SHP77 treated with DMSO at 0.1 percent for 48 hours (cell line): ENCODE measurements around the gene NLGN4X.

ENCODE experiments used
- DNase-seq: peaks from one replicate; lab custom pipeline; 2025; lab: John Stamatoyannopoulos, UW

The NLGN4X gene

GRCh38 chrX:6228720-6229119, at the start of gene NLGN4X:
NLGN4X (minus strand) TSS chrX:6228867; CDS start chrX:6151466, 77,401 bp downstream.
- peak; percentile 29 for DNase-seq

GRCh38 chrX:6266041-6266440, 37.4 kb upstream of the NLGN4X start:
- no peak for DNase-seq

DNA sequence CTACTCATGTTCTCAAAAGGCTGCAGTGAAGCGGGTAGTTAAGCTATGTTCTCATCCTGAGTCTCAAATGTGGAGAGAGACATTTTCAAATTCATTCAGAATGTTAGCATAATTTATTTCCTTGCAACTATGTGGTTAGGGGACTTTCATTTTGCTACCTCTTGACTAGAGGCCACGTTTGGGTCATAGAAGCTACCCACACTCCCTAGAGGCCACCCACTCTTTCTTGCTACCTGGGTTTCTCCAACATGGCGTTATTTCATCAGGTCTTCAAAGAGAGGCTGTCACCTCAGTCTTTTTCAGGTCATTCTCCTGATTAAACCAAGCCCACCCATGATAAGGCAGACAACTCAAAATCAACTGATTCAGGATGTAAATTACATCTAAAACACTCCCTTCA, 34.3 kb upstream of the NLGN4X start:
- no peak for DNase-seq

- DNase-seq, result no peak
Observed at GRCh38 chrX:6257025-6257424, 28.4 kb upstream of the NLGN4X start.

GRCh38 chrX:6244666-6245065, 16.0 kb upstream of the NLGN4X start:
- DNase-seq, result no peak

DNA sequence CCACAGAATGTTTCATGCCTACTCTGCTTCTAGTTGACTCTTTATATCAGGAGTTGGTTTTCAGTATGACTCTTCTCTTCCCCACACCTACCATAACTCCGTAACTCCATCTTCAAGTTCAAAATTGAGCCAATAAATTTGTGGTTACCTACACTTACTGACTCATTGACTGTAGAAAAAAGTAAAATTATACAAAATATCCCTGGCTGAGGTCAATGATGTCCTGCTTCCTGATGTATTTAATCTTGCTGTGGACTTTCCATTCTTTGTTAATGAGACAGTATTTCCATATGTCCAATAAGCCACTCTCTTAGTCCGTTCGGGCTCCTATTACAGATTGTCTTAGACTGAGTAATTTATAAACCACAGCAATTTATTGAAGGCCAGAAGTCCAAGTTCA, 9.9 kb upstream of the NLGN4X start:
- DNase-seq, result no peak

DNA sequence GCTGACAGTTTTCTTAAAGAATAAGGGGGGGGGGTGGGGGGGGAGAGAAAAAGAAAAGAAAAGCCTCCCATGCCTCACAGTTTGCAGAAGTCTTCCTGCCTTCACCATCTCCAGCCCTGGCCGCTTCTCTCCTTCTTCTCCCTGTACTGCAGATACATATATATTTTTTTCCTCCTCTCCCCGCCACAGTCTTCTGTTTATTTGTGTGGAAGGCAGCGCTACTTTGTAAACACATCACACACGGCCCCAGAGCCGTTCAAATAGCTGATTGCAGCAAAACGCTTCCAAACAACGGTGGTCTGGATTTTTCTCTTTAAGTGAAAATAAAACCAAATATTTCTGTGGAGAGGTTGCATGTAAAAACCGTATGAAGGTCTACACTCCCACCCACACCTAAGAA, 732 bp downstream of the NLGN4X start:
- no peak for DNase-seq

GRCh38 chrX:6227453-6227835, 1.2 kb downstream of the NLGN4X start:
- DNase-seq, result no peak

- no peak for DNase-seq
Observed at GRCh38 chrX:6226596-6227452, 1.8 kb downstream of the NLGN4X start.

DNA sequence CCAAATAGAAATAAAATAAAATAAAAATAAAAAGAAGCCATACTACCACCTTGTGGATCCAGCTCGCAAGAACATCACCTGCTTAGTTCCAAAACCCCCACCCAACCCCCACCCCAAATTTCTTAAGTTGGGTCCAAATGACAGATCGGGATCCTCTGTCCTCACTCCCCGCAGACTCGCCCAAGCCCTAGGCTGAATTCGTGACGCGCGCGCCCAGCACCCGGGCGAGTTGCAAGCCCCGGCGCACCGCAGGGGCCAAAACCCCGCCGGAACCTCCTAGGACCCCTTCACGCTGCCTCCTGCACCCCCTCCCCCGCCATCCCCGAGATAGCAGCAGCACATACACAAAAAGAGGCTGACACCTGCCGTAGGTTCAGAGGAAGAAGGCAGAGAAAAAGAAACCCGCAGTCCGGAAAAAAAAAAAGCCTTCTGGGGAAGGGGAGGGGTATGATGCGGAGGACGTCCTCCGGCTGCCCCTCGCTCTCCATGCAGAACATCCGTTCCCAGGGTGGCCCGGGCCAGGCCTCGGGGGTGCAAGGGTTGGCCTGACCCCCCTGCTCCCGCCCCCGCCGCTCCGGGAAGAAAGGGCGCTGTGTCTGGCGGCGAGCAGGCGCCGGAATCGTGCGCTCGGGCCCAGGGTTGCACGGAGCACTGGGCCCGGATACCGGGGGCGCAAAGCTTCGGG, 2.6 kb downstream of the NLGN4X start:
- DNase-seq, result no peak

GRCh38 chrX:6225288-6225910, 3.3 kb downstream of the NLGN4X start:
- no peak for DNase-seq

DNA sequence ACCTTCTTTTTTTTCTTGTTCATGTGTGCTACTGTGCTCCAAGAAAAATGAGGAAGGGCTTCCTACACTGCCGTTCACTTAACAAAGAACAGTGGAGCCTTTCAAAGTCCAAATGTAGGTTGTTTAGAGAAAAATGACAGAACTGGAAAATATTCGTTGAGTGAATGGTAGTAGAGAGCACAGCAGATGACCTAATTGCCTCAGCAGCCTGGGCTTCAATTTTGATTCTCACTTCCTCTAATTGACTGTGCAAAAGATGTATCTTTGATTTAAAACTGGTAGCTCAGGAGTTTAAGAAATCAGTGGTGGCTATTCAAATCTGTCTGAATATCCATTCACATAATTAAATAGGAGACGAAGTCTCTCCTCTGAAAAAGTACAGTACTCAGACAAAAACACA, 5.2 kb downstream of the NLGN4X start:
- no peak for DNase-seq

DNA sequence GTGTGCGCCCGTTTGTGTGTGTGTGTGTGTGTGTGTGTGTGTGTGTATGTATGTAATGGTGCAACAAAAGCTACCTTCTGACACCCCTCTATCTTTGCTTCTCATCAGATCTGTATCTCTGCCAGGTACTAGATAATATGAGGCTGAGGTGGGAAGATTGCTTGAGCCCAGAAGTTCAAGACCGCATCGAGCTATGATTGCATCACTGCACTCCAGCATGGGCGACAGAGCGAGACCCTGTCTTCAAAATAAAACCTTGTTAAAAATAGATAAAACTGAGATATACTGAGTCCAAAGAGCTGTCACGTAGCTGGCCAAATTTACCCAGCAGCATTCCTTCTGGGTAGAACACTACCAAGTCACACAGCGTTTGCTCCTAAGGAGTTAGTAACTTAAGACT, 18.4 kb downstream of the NLGN4X start:
- no peak for DNase-seq

DNA sequence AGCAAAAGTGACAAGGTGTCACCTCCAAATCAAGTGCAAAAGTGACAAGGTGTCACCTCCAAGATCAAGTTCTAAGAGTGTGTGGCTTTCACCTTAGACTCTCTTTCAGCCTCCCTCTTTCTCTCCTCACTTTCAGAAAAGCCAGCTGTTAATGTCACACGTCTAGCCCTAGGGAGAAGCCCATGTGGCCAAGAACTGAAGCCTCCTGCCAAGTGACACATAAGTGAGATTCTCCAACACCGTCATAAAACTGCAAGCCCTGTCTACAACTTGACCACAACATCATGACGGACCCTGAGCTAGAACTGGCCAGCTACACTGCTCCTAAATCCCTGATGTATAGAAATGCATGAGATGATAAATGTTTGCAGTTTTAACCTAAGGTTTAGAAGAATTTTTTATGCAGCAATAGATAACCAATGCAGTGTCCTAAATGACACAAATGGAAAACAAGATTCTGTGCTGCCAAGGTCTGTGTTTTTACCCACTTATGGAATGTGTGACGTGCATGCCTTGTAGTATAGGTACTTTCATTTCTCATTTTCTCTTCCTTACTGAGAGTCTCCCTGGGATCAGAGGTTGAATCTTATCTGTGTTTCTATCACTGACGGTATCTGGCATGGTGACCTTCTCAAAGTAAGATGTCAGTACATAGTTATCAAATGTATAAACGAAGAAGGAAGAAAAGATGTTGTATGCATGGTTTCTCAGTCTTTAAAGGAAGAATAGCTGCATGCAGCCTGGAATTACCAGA, 25.0 kb downstream of the NLGN4X start:
- DNase-seq, result no peak

GRCh38 chrX:6199486-6199885, 29.2 kb downstream of the NLGN4X start:
- DNase-seq, result no peak

- no peak for DNase-seq
Observed at GRCh38 chrX:6187256-6187655, 41.4 kb downstream of the NLGN4X start.

DNA sequence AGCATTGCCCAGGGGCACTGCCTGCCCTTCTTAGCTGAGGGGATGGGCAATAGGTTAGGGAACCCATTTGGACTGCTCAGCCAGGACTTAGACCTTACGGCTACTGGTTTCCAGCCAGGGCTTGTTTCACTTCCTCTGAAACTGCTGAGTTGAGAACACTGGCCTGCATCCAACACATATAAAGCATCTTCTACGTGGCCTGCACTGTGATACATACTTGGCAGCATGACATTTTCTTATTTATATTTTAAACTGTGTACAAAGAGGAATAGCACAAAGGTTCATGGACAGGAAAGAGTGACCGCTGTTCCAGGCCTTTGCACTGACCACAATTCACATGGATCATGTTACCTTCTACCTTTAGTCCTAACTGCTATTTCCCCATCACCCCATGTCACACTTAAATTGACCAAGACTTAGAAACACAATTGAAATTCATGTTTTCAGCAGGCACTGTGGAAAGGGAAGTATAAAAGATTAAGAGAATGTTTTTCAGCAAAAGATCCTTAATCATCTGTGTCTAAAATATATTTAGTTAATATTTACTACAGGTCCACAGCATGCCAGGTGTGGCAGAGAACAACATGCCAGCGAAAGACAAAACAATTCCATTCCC, 43.7 kb downstream of the NLGN4X start:
- no peak for DNase-seq

- DNase-seq, result no peak
Observed at GRCh38 chrX:6175914-6176313, 52.8 kb downstream of the NLGN4X start.

GRCh38 chrX:6170424-6170823, 58.2 kb downstream of the NLGN4X start:
- DNase-seq, result no peak

- DNase-seq, result no peak
Observed at GRCh38 chrX:6169407-6169806, 59.3 kb downstream of the NLGN4X start.

DNA sequence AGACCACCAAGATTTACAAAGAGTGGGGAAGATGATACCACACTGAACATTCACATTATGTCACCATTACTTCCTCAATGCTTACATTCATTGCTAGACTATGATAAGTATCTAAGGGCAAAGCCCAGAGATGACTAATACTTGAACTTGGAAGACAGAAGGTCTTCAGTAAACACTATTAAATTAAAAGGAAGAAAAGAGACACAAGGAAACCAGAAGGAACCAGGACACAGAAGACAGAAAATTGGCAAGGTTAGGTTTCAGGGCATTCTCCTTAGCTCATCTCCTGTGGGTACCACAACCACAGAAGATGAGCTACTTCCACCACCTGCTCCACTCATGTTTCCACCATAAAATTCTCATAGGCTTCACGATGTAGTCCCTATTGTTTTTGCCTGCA, 64.9 kb downstream of the NLGN4X start:
- no peak for DNase-seq

DNA sequence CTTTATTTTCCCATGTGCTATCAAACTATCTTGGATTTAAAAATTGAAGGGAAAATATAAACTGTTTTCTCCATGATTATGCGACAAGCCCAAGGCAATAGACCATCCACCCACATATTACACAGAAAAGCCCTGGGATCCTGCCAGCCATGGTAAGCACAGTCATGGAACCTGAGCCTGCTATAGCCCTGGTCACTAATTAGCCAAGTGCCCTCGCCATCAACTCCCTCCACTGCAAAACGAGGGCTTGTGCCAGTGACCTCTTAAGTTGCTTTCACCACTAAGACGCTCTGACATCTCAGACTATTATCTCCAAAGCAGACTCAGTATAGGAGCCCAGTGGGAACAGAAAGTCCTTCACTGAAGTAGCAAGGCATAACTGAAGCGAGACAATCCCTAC, 69.2 kb downstream of the NLGN4X start:
- no peak for DNase-seq
